Measurements from ENCODE around the gene PRKRA. TPM values are rescaled to one million over a fixed set of nuclear protein-coding genes. Genes with fewer than 3 reads are reported as not detected.

Gene PRKRA
- total and polyA plus RNA-seq, 9 of the 15 experiments (the other 6 are each of a cell fraction or from before 2014, with no cell fraction given), result 14.1 to 78.1 (median 52.3) TPM

DNA sequence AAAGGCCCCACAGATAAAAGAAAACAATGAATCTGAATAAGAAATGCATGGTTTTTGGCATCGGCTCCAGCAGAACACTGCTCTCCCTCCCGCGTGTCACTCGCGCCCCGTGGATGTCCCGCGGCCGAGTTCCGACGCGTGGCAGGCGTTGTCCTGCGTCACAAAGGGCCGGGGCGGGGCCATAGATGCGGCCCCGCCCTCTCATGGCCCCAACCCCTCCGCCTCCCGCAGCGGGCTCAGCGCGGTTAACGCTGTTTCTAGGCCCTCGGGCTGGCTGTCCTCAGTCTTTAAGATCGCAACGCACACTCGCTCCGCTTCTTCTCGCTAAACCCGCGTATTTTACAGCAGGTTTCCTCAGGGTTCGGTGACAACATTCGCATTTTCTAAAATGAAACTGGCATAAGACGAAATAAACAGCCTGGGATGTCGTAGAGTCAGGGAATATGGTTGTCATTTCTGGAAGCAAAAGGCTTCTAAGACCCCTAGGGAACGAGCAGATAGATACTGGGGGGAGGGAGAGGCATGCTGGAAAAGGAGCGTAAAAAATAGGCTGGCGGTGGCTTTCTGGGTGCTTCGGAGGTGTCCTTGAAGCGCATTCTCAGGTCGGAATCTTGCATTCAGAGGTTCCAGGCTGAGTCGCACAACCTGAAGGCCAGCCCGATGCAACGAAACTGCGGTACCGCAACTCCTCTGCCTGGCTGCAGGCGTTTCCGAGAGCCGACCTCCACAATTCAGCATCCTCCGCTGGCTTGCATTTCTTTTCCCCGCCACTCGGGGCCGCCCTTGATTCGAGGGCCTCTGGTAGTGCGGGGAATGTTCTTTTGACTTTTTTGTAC, 27.7 kb upstream of the PRKRA start, which contains the start of gene FKBP7 (continued):
- 0 out of 2 replicates have a peak, but pooled peaks have one; percentile 28 for TF ChIP-seq CAMTA2 (CRISPR knock-in tag; conservative IDR thresholded peaks at IDR 0.05)
- no peak for TF ChIP-seq FOXJ3 (CRISPR knock-in tag; IDR thresholded peaks at IDR 0.05)
- TF ChIP-seq BCL6 (CRISPR knock-in tag; IDR thresholded peaks at IDR 0.05), result no peak
- TF ChIP-seq ZBTB26 (CRISPR knock-in tag; IDR thresholded peaks at IDR 0.05), result no peak
- TF ChIP-seq, protein P1, sequence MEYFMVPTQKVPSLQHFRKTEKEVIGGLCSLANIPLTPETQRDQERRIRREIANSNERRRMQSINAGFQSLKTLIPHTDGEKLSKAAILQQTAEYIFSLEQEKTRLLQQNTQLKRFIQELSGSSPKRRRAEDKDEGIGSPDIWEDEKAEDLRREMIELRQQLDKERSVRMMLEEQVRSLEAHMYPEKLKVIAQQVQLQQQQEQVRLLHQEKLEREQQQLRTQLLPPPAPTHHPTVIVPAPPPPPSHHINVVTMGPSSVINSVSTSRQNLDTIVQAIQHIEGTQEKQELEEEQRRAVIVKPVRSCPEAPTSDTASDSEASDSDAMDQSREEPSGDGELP (CRISPR knock-in tag; IDR thresholded peaks at IDR 0.05; ENCODE audit: borderline replicate concordance), result peak; percentile 31
- no peak for TF ChIP-seq ADNP (tag; IDR thresholded peaks at IDR 0.05)
- TF ChIP-seq NFIC (IDR thresholded peaks at IDR 0.05), result peak; percentile 18; the same call in 1 of the 2 replicates
- peak; percentile 87 for TF ChIP-seq GATAD2B (IDR thresholded peaks at IDR 0.05; ENCODE audit: borderline replicate concordance)
- TF ChIP-seq THAP7 (CRISPR knock-in tag; IDR thresholded peaks at IDR 0.05), result no peak
- TF ChIP-seq, protein P2, sequence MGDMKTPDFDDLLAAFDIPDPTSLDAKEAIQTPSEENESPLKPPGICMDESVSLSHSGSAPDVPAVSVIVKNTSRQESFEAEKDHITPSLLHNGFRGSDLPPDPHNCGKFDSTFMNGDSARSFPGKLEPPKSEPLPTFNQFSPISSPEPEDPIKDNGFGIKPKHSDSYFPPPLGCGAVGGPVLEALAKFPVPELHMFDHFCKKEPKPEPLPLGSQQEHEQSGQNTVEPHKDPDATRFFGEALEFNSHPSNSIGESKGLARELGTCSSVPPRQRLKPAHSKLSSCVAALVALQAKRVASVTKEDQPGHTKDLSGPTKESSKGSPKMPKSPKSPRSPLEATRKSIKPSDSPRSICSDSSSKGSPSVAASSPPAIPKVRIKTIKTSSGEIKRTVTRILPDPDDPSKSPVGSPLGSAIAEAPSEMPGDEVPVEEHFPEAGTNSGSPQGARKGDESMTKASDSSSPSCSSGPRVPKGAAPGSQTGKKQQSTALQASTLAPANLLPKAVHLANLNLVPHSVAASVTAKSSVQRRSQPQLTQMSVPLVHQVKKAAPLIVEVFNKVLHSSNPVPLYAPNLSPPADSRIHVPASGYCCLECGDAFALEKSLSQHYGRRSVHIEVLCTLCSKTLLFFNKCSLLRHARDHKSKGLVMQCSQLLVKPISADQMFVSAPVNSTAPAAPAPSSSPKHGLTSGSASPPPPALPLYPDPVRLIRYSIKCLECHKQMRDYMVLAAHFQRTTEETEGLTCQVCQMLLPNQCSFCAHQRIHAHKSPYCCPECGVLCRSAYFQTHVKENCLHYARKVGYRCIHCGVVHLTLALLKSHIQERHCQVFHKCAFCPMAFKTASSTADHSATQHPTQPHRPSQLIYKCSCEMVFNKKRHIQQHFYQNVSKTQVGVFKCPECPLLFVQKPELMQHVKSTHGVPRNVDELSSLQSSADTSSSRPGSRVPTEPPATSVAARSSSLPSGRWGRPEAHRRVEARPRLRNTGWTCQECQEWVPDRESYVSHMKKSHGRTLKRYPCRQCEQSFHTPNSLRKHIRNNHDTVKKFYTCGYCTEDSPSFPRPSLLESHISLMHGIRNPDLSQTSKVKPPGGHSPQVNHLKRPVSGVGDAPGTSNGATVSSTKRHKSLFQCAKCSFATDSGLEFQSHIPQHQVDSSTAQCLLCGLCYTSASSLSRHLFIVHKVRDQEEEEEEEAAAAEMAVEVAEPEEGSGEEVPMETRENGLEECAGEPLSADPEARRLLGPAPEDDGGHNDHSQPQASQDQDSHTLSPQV (IDR thresholded peaks at IDR 0.05), result peak; percentile 71; the same call in 1 of the 2 replicates
- no peak; the same call in 1 of the 2 replicates for TF ChIP-seq ZKSCAN1 (IDR thresholded peaks at IDR 0.05; ENCODE audit: low read depth, low read length)
- TF ChIP-seq ZNF79 (CRISPR knock-in tag; IDR thresholded peaks at IDR 0.05; ENCODE audit: low read depth), result no peak
- 0 out of 2 replicates have a peak, but pooled peaks have one; percentile 6 for TF ChIP-seq TEAD4 (IDR thresholded peaks at IDR 0.05; ENCODE audit: low read length)
- no peak for TF ChIP-seq TEAD4 (CRISPR knock-in tag; IDR thresholded peaks at IDR 0.05; ENCODE audit: borderline replicate concordance)
- TF ChIP-seq PHB2 (IDR thresholded peaks at IDR 0.05; ENCODE audit: low read depth), result no peak
- peak; percentile 7 for TF ChIP-seq PRDM10 (IDR thresholded peaks at IDR 0.05; ENCODE audit: partially characterized antibody)

Measured in K562 (cell line).